Caco-2 (cell line): Measurements from ENCODE around the gene ATP5PD. TPM values are rescaled to one million over a fixed set of nuclear protein-coding genes. Genes with fewer than 3 reads are reported as not detected.

Experiments used
- BruUV-seq: library from RNA; stranded (reverse); fragments of 400-500 nt; replicated peaks from 2 replicates; lab custom pipeline; 2021; lab: Mats Ljungman, UMichigan
- CTCF ChIA-PET: fragments of 300-600 bp; sonication (Branson Sonifier 250); formaldehyde crosslinking; loops from one replicate; lab custom pipeline; 2022; ENCODE audit warnings: antibody characterized with exemption; lab: Charles Lee
- POLR2A ChIA-PET: fragments of 300-600 bp; sonication (Branson Sonifier 250); formaldehyde crosslinking; loops from one replicate; lab custom pipeline; 2022; ENCODE audit warnings: antibody characterized with exemption; lab: Charles Lee
- DNase-seq, 2 experiments: peaks; one replicate each; pipeline versions ENCODE4 v3.0.0 to v3.0.0-alpha.2; 2020 to 2022
- H3K27me3 ChIP-seq: replicated peaks from 2 replicates; pipeline ENCODE4 v1.6.0; 2011; ENCODE audit warnings: low read length; ENCODE audit not compliant: control insufficient read depth, insufficient read depth
- H3K36me3 ChIP-seq: 2 replicates; pipeline ENCODE4 v1.5.1; 2011; ENCODE audit warnings: low read length; ENCODE audit not compliant: control insufficient read depth, insufficient read depth
- H3K4me1 ChIP-seq: fragments of 250-450 bp; sonication (Bioruptor Pico); 2 replicates; pipeline ENCODE4 v1.5.1; 2020; ENCODE audit warnings: mild to moderate bottlenecking
- H3K4me3 ChIP-seq: 2 replicates; pipeline ENCODE4 v1.5.1; 2011; ENCODE audit warnings: low read depth, mild to moderate bottlenecking, control low read depth, low read length
- H3K9me3 ChIP-seq: fragments of 250-450 bp; sonication (Bioruptor Pico); 2 replicates; pipeline ENCODE4 v1.5.1; 2020; ENCODE audit warnings: mild to moderate bottlenecking, moderate library complexity
- H3K27ac Mint-ChIP-seq: one replicate; pipeline ENCODE4 v1.8.0; 2022; ENCODE audit warnings: mixed read lengths; ENCODE audit not compliant: unreplicated experiment
- H3K27me3 Mint-ChIP-seq: one replicate; pipeline ENCODE4 v1.8.0; 2022; ENCODE audit warnings: mixed read lengths; ENCODE audit not compliant: insufficient read depth, unreplicated experiment
- H3K36me3 Mint-ChIP-seq: one replicate; pipeline ENCODE4 v1.8.0; 2022; ENCODE audit warnings: mild to moderate bottlenecking, mixed read lengths; ENCODE audit not compliant: insufficient read depth, unreplicated experiment
- H3K4me1 Mint-ChIP-seq: one replicate; pipeline ENCODE4 v1.8.0; 2022; ENCODE audit warnings: low read depth, mixed read lengths; ENCODE audit not compliant: unreplicated experiment
- H3K4me3 Mint-ChIP-seq: one replicate; pipeline ENCODE4 v1.8.0; 2022; ENCODE audit warnings: mild to moderate bottlenecking, moderate library complexity, mixed read lengths; ENCODE audit not compliant: unreplicated experiment
- H3K9me3 Mint-ChIP-seq: one replicate; pipeline ENCODE4 v1.8.0; 2022; ENCODE audit warnings: mixed read lengths; ENCODE audit not compliant: unreplicated experiment
- CTCF ChIP-seq, 2 experiments: fragments of 200-600 bp in 1 of 2; IDR thresholded peaks; 1 replicate in 1 of 2; 2 replicates in 1 of 2; pipeline versions ENCODE4 v1.5.1 to v1.8.0; 2011 to 2022; ENCODE audit warnings: antibody characterized with exemption in 1 of 2, control low read depth in 1 of 2, inconsistent platforms in 1 of 2, low read depth in 1 of 2, low read length in 1 of 2, mild to moderate bottlenecking in 1 of 2, moderate library complexity in 1 of 2; ENCODE audit not compliant: insufficient read depth in 1 of 2, severe bottlenecking in 1 of 2, unreplicated experiment in 1 of 2
- intact Hi-C: fragments of 100-400 bp; cut with micrococcal nuclease; formaldehyde crosslinking; loops from one replicate; pipeline ENCODE4 v1.10.0; 2022; ENCODE audit not compliant: unreplicated experiment
- total RNA-seq: library from RNA; stranded (reverse); gene quantifications from 2 replicates; pipeline ENCODE4 v1.2.3, GENCODE V29; 2022

The ATP5PD gene
- total RNA-seq, 1 experiment from 2014 or later = 316 TPM

- Mint-ChIP-seq H3K4me3 (peak overlapping the region; percentile 95), H3K27ac (peak overlapping the region; percentile 93)
- intact Hi-C loops = loop anchor here (2.0 kb wide), 1 partner anchor 14 kb away; no protein-coding TSS in a partner anchor
Measured at GRCh38 chr17:75078284-75079022, 31.7 kb upstream of the ATP5PD start.

GRCh38 chr17:75077496-75078283 lies 30.9 kb upstream of the ATP5PD start:
- Histone ChIP-seq H3K27me3 (no peaks in the 10 kb centered on the region), H3K36me3 (no peaks in the 10 kb centered on the region), H3K9me3 (no peaks in the 10 kb centered on the region), H3K4me1 (peaks cover 32% of the 10 kb centered on the region), H3K4me3 (peak overlapping the region; percentile 54)
- no TSS peak for BruUV-seq
- intact Hi-C loops = loop anchor here (1.0 to 2.0 kb wide), 4 partner anchors 10 to 43 kb away; partner anchors contain the start of gene SLC16A5
- ChIA-PET CTCF (interaction anchor here (0.6 to 1.7 kb wide), 14 partner anchors 10 to 117 kb away, joined by 3 to 10 read pairs (median 5); partner anchors contain the start of genes ARMC7 and SLC16A5), POLR2A (interaction anchor here (0.6 to 2.2 kb wide), 16 partner anchors 10 to 77 kb away, joined by 3 to 45 read pairs (median 4); partner anchors contain the start of genes ARMC7, ATP5PD, JPT1 and KCTD2)
- peak in 1 of 2 experiments; percentile 55 for TF ChIP-seq CTCF (IDR thresholded peaks at IDR 0.05; ENCODE audit: insufficient read depth in 1 of 2, low read depth in 1 of 2, low read length in 1 of 2, severe bottlenecking in 1 of 2, unreplicated experiment in 1 of 2)
- H3K9me3 Mint-ChIP-seq = no peaks in the 10 kb centered on the region
- peaks cover 22% of the 10 kb centered on the region for H3K4me1 Mint-ChIP-seq
- peaks cover 11% of the 10 kb centered on the region for H3K36me3 Mint-ChIP-seq
- DNase-seq = peak; percentile 77 to 79
- peak overlapping the region; percentile 95 for H3K4me3 Mint-ChIP-seq
- H3K27ac Mint-ChIP-seq = peak overlapping the region; percentile 93
- H3K27me3 Mint-ChIP-seq = no peaks in the 10 kb centered on the region

More at GRCh38 chr17:75078284-75079022, 31.7 kb upstream of the ATP5PD start:
- Mint-ChIP-seq H3K27me3 (no peaks in the 10 kb centered on the region), H3K4me1 (peaks cover 25% of the 10 kb centered on the region), H3K36me3 (peaks cover 11% of the 10 kb centered on the region), H3K9me3 (no peaks in the 10 kb centered on the region)
- no peak for TF ChIP-seq CTCF (IDR thresholded peaks at IDR 0.05; ENCODE audit: insufficient read depth in 1 of 2, low read depth in 1 of 2, low read length in 1 of 2, severe bottlenecking in 1 of 2, unreplicated experiment in 1 of 2)
- peak; percentile 60 to 70 for DNase-seq
- Histone ChIP-seq H3K9me3 (no peaks in the 10 kb centered on the region), H3K4me1 (peaks cover 32% of the 10 kb centered on the region), H3K27me3 (no peaks in the 10 kb centered on the region), H3K36me3 (no peaks in the 10 kb centered on the region), H3K4me3 (peak overlapping the region; percentile 54)
- no TSS peak for BruUV-seq
- ChIA-PET POLR2A (interaction anchor here (0.6 to 1.7 kb wide), 7 partner anchors 9 to 76 kb away, joined by 3 to 35 read pairs (median 5); partner anchors contain the start of genes ARMC7, JPT1 and SLC16A5), CTCF (interaction anchor here (0.5 to 1.7 kb wide), 7 partner anchors 10 to 35 kb away, joined by 3 to 8 read pairs (median 3); partner anchors contain the start of gene SLC16A5)
